ENCODE results near the gene PIK3C2G. TPM values are rescaled to one million over a fixed set of nuclear protein-coding genes. Genes with fewer than 3 reads are reported as not detected.

Gene PIK3C2G
- total and polyA plus RNA-seq, 3 experiments from 2014 or later: not detected

GRCh38 chr12:18383203-18383602 lies 121.9 kb downstream of the PIK3C2G start:
- H3K9me3 Mint-ChIP-seq: peaks cover 12 to 41% (median 13%) of the 10 kb centered on the region in 5 donors
- H3K27me3 ChIP-seq (ENCODE audit: insufficient read depth, low read length, poor library complexity, severe bottlenecking): no peaks in the 10 kb centered on the region
- H3K4me3 ChIP-seq (ENCODE audit: low read length): no peak overlapping the region
- ChIA-PET POLR2A (no interaction called here), CTCF (no interaction called here)
- DNase-seq: no peak
- H3K36me3 ChIP-seq (ENCODE audit: insufficient read depth, low read length): no peaks in the 10 kb centered on the region
- no peak overlapping the region for H3K27ac Mint-ChIP-seq
- H3K4me3 Mint-ChIP-seq: no peak overlapping the region
- H3K4me1 ChIP-seq (ENCODE audit: insufficient read depth, low read length): no peaks in the 10 kb centered on the region
- H3K27ac ChIP-seq (ENCODE audit: low read depth, low read length): no peak overlapping the region
- no peaks in the 10 kb centered on the region for H3K9me3 ChIP-seq (ENCODE audit: low read length)
- H3K4me1 Mint-ChIP-seq: no peaks in the 10 kb centered on the region
- H3K27me3 Mint-ChIP-seq: peaks cover 0 to 2% of the 10 kb centered on the region in 2 donors
- no peaks in the 10 kb centered on the region for H3K36me3 Mint-ChIP-seq

GRCh38 chr12:18387706-18388105 lies 126.4 kb downstream of the PIK3C2G start:
- ChIA-PET POLR2A (no interaction called here), CTCF (no interaction called here)
- Mint-ChIP-seq H3K36me3 (no peaks in the 10 kb centered on the region), H3K4me3 (no peak overlapping the region), H3K27ac (no peak overlapping the region), H3K27me3 (peaks cover 0 to 2% of the 10 kb centered on the region in 2 donors), H3K9me3 (peaks cover 2 to 26% (median 8%) of the 10 kb centered on the region in 5 donors), H3K4me1 (no peaks in the 10 kb centered on the region)
- H3K4me3 ChIP-seq (ENCODE audit: low read length): no peak overlapping the region
- H3K27me3 ChIP-seq (ENCODE audit: insufficient read depth, low read length, poor library complexity, severe bottlenecking): no peaks in the 10 kb centered on the region
- no peaks in the 10 kb centered on the region for H3K9me3 ChIP-seq (ENCODE audit: low read length)
- no peaks in the 10 kb centered on the region for H3K4me1 ChIP-seq (ENCODE audit: insufficient read depth, low read length)
- no peak overlapping the region for H3K27ac ChIP-seq (ENCODE audit: low read depth, low read length)
- no peak for DNase-seq
- H3K36me3 ChIP-seq (ENCODE audit: insufficient read depth, low read length): no peaks in the 10 kb centered on the region

GRCh38 chr12:18389820-18390219 lies 128.5 kb downstream of the PIK3C2G start:
- Histone ChIP-seq H3K4me3 (ENCODE audit: low read length) (no peak overlapping the region), H3K27me3 (ENCODE audit: insufficient read depth, low read length, poor library complexity, severe bottlenecking) (no peaks in the 10 kb centered on the region), H3K9me3 (ENCODE audit: low read length) (no peaks in the 10 kb centered on the region), H3K27ac (ENCODE audit: low read depth, low read length) (no peak overlapping the region), H3K4me1 (ENCODE audit: insufficient read depth, low read length) (no peaks in the 10 kb centered on the region), H3K36me3 (ENCODE audit: insufficient read depth, low read length) (no peaks in the 10 kb centered on the region)
- ChIA-PET CTCF (interaction anchor here (1.0 kb wide), 1 partner anchor 11 kb away, joined by 3 read pairs; no protein-coding TSS in a partner anchor), POLR2A (no interaction called here)
- Mint-ChIP-seq H3K4me1 (no peaks in the 10 kb centered on the region), H3K27me3 (peaks cover 0 to 2% of the 10 kb centered on the region in 2 donors), H3K4me3 (no peak overlapping the region), H3K9me3 (peaks cover 2 to 19% (median 11%) of the 10 kb centered on the region in 5 donors), H3K27ac (no peak overlapping the region), H3K36me3 (no peaks in the 10 kb centered on the region)
- no peak for DNase-seq

- H3K36me3 ChIP-seq (ENCODE audit: insufficient read depth, low read length): no peaks in the 10 kb centered on the region
- no peaks in the 10 kb centered on the region for H3K9me3 ChIP-seq (ENCODE audit: low read length)
- Mint-ChIP-seq H3K4me1 (no peaks in the 10 kb centered on the region), H3K27ac (no peak overlapping the region), H3K36me3 (no peaks in the 10 kb centered on the region), H3K9me3 (peaks cover 0 to 19% (median 11%) of the 10 kb centered on the region in 5 donors), H3K4me3 (no peak overlapping the region), H3K27me3 (peaks cover 0 to 2% of the 10 kb centered on the region in 2 donors)
- H3K4me3 ChIP-seq (ENCODE audit: low read length): no peak overlapping the region
- no peaks in the 10 kb centered on the region for H3K4me1 ChIP-seq (ENCODE audit: insufficient read depth, low read length)
- CTCF ChIA-PET: no interaction called here
- H3K27me3 ChIP-seq (ENCODE audit: insufficient read depth, low read length, poor library complexity, severe bottlenecking): no peaks in the 10 kb centered on the region
- POLR2A ChIA-PET: no interaction called here
- no peak for DNase-seq
- H3K27ac ChIP-seq (ENCODE audit: low read depth, low read length): no peak overlapping the region
These were observed 129.8 kb downstream of the PIK3C2G start for GRCh38 chr12:18391151-18391550.

- ChIA-PET POLR2A (no interaction called here), CTCF (no interaction called here)
- Mint-ChIP-seq H3K27ac (no peak overlapping the region), H3K36me3 (no peaks in the 10 kb centered on the region), H3K9me3 (peaks cover 0 to 18% (median 6%) of the 10 kb centered on the region in 5 donors), H3K27me3 (no peaks in the 10 kb centered on the region), H3K4me1 (no peaks in the 10 kb centered on the region), H3K4me3 (no peak overlapping the region)
- no peak for DNase-seq
- no peaks in the 10 kb centered on the region for H3K36me3 ChIP-seq (ENCODE audit: insufficient read depth, low read length)
- H3K9me3 ChIP-seq (ENCODE audit: low read length): no peaks in the 10 kb centered on the region
- no peaks in the 10 kb centered on the region for H3K27me3 ChIP-seq (ENCODE audit: insufficient read depth, low read length, poor library complexity, severe bottlenecking)
- H3K4me1 ChIP-seq (ENCODE audit: insufficient read depth, low read length): no peaks in the 10 kb centered on the region
- no peak overlapping the region for H3K4me3 ChIP-seq (ENCODE audit: low read length)
- H3K27ac ChIP-seq (ENCODE audit: low read depth, low read length): no peak overlapping the region
These were observed 133.4 kb downstream of the PIK3C2G start for GRCh38 chr12:18394742-18395141.

- no peak overlapping the region for H3K27ac Mint-ChIP-seq
- no peak overlapping the region for H3K4me3 ChIP-seq (ENCODE audit: low read length)
- no peak overlapping the region for H3K27ac ChIP-seq (ENCODE audit: low read depth, low read length)
- no peaks in the 10 kb centered on the region for H3K27me3 ChIP-seq (ENCODE audit: insufficient read depth, low read length, poor library complexity, severe bottlenecking)
- no peak for DNase-seq
- no peaks in the 10 kb centered on the region for H3K4me1 Mint-ChIP-seq
- H3K9me3 Mint-ChIP-seq: peaks cover 0 to 19% (median 2%) of the 10 kb centered on the region in 5 donors
- H3K36me3 ChIP-seq (ENCODE audit: insufficient read depth, low read length): no peaks in the 10 kb centered on the region
- no peaks in the 10 kb centered on the region for H3K9me3 ChIP-seq (ENCODE audit: low read length)
- ChIA-PET CTCF (no interaction called here), POLR2A (no interaction called here)
- no peaks in the 10 kb centered on the region for H3K4me1 ChIP-seq (ENCODE audit: insufficient read depth, low read length)
- H3K36me3 Mint-ChIP-seq: no peaks in the 10 kb centered on the region
- H3K27me3 Mint-ChIP-seq: no peaks in the 10 kb centered on the region
- no peak overlapping the region for H3K4me3 Mint-ChIP-seq
These were observed 138.9 kb downstream of the PIK3C2G start for GRCh38 chr12:18400186-18400585.

- ChIA-PET CTCF (no interaction called here), POLR2A (no interaction called here)
- Histone ChIP-seq H3K4me3 (ENCODE audit: low read length) (no peak overlapping the region), H3K27ac (ENCODE audit: low read depth, low read length) (no peak overlapping the region), H3K27me3 (ENCODE audit: insufficient read depth, low read length, poor library complexity, severe bottlenecking) (no peaks in the 10 kb centered on the region), H3K9me3 (ENCODE audit: low read length) (no peaks in the 10 kb centered on the region), H3K36me3 (ENCODE audit: insufficient read depth, low read length) (no peaks in the 10 kb centered on the region), H3K4me1 (ENCODE audit: insufficient read depth, low read length) (no peaks in the 10 kb centered on the region)
- H3K27me3 Mint-ChIP-seq: no peaks in the 10 kb centered on the region
- no peaks in the 10 kb centered on the region for H3K4me1 Mint-ChIP-seq
- H3K9me3 Mint-ChIP-seq: peaks cover 0 to 20% (median 7%) of the 10 kb centered on the region in 5 donors
- H3K4me3 Mint-ChIP-seq: no peak overlapping the region
- no peaks in the 10 kb centered on the region for H3K36me3 Mint-ChIP-seq
- no peak for DNase-seq
- H3K27ac Mint-ChIP-seq: no peak overlapping the region
These were observed 141.7 kb downstream of the PIK3C2G start for GRCh38 chr12:18402872-18403611.

- Mint-ChIP-seq H3K27ac (no peak overlapping the region), H3K4me3 (no peak overlapping the region), H3K27me3 (no peaks in the 10 kb centered on the region), H3K4me1 (no peaks in the 10 kb centered on the region), H3K9me3 (peaks cover 3 to 14% (median 7%) of the 10 kb centered on the region in 5 donors), H3K36me3 (no peaks in the 10 kb centered on the region)
- CTCF ChIA-PET: no interaction called here
- Histone ChIP-seq H3K27ac (ENCODE audit: low read depth, low read length) (no peak overlapping the region), H3K27me3 (ENCODE audit: insufficient read depth, low read length, poor library complexity, severe bottlenecking) (no peaks in the 10 kb centered on the region), H3K9me3 (ENCODE audit: low read length) (no peaks in the 10 kb centered on the region), H3K4me1 (ENCODE audit: insufficient read depth, low read length) (no peaks in the 10 kb centered on the region), H3K36me3 (ENCODE audit: insufficient read depth, low read length) (no peaks in the 10 kb centered on the region), H3K4me3 (ENCODE audit: low read length) (no peak overlapping the region)
- POLR2A ChIA-PET: no interaction called here
- no peak for DNase-seq
These were observed 150.1 kb downstream of the PIK3C2G start for GRCh38 chr12:18411453-18411852.
